Measurements from ENCODE around the gene ATRN.

Gene ATRN

DNA sequence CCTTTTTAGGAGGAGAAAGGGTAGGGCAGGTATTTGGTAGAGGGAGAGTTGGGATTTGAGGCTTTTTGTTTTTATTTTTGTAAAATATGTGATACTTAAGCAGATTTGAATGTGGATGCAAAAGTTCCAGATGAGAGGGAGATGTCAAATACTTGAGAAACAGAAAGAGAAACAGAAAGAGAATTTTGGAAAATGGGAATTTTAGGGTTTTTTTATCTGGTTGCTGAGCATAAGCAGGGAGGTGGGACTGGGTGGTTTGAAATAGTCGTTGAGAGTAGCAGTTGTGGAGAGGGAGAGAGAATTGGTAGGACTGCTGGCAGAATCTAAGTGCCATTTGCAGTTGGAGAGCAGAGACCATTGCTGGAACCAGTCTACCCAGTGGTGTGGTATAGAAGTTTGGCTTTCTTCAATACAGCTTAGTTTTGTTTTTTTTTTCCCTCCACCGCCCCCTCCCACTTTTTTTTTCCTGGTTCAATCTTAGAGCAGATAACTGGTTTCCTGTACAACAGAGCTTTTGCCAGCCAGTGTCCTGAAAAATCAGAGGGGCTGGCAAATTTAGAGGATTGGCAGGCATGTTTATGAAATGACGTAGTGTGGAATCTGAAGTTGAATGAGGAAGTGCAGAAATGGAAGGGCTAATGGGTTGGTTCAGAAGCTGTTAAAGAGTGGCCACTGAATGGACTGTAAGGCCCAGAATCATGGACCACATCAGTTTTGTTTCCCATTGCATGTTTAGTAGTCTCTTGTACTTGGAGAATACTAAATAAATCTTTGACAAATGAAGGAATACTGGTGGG, 68.7 kb downstream of the ATRN start:
- TF ChIP-seq, protein P1, sequence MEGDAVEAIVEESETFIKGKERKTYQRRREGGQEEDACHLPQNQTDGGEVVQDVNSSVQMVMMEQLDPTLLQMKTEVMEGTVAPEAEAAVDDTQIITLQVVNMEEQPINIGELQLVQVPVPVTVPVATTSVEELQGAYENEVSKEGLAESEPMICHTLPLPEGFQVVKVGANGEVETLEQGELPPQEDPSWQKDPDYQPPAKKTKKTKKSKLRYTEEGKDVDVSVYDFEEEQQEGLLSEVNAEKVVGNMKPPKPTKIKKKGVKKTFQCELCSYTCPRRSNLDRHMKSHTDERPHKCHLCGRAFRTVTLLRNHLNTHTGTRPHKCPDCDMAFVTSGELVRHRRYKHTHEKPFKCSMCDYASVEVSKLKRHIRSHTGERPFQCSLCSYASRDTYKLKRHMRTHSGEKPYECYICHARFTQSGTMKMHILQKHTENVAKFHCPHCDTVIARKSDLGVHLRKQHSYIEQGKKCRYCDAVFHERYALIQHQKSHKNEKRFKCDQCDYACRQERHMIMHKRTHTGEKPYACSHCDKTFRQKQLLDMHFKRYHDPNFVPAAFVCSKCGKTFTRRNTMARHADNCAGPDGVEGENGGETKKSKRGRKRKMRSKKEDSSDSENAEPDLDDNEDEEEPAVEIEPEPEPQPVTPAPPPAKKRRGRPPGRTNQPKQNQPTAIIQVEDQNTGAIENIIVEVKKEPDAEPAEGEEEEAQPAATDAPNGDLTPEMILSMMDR (IDR thresholded peaks at IDR 0.05; ENCODE audit: borderline replicate concordance, extremely low read depth, low read length, poor library complexity, severe bottlenecking), result no peak
- no peak for TF ChIP-seq EZH2 (IDR thresholded peaks at IDR 0.05; ENCODE audit: borderline replicate concordance, low read depth, low read length, severe bottlenecking)
- ATAC-seq (ENCODE audit: insufficient read depth, low read depth), result no peak
- H3K9me3 ChIP-seq (ENCODE audit: insufficient read depth, low read length, severe bottlenecking), result no peaks in the 10 kb centered on the region
- no peak overlapping the region for H3K4me3 ChIP-seq (ENCODE audit: low read depth in 1 of 2, low read length in 2 of 2)
- H3K4me2 ChIP-seq (ENCODE audit: insufficient read depth, low read length), result no peak overlapping the region
- no peak overlapping the region for H3K9ac ChIP-seq (ENCODE audit: low read depth, low read length)
- no peak overlapping the region for H3K27ac ChIP-seq (ENCODE audit: low read length)
- DNase-seq, result no peak
- no peak overlapping the region for H2AFZ ChIP-seq (ENCODE audit: low read depth, low read length)
- no peaks in the 10 kb centered on the region for H3K4me1 ChIP-seq (ENCODE audit: insufficient read depth, low read length)
- no peaks in the 10 kb centered on the region for H4K20me1 ChIP-seq (ENCODE audit: insufficient read depth, low read length)
- no peaks in the 10 kb centered on the region for H3K79me2 ChIP-seq (ENCODE audit: insufficient read depth, low read length)
- no peaks in the 10 kb centered on the region for H3K27me3 ChIP-seq (ENCODE audit: insufficient read depth, low read length, poor library complexity)
- no peaks in the 10 kb centered on the region for H3K36me3 ChIP-seq (ENCODE audit: insufficient read depth, low read length)

DNA sequence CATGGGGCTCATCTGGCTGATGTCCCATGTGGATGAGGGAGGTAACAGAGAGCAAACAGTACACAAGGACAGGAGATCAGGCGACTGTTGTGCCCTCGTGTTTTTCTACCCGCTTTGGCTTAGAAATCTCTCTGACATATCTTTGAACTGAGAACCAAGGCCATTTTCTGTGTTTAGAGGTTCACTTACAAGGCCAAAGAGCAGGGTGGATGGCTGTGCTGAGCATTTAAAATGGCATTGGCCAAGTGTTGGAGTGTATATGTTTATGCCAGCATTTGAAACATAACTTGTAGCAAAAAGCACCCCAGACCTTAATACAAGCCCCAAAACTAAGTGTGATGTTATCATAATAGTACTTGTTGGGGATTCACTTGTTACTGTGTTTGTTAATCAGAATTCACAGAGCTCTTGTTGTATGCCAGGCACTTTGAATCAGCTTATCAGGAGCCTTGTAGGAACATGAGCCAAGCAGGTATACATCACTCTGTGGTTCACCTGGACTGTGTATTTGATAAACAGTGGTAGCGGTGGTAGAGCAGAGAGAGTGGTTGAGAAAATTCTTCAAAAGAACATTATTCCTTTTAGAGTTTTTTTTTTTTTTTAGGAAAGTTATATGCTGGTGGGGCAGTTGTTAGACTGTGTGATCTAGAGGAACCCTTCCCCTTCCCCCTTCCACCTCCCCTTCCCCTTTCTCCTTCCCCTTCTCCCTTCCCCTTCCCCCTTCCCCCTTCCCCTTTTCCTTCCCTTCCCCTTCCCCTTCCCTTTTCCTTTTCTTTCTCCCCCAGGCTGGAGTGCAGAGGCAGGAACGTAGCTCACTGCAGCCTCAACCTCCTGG, 71.3 kb downstream of the ATRN start:
- no peak overlapping the region for H3K9ac ChIP-seq (ENCODE audit: low read depth, low read length)
- no peak overlapping the region for H2AFZ ChIP-seq (ENCODE audit: low read depth, low read length)
- ATAC-seq (ENCODE audit: insufficient read depth, low read depth) (no peak), DNase-seq (no peak)
- H3K79me2 ChIP-seq (ENCODE audit: insufficient read depth, low read length), result no peaks in the 10 kb centered on the region
- no peak overlapping the region for H3K27ac ChIP-seq (ENCODE audit: low read length)
- no peaks in the 10 kb centered on the region for H3K9me3 ChIP-seq (ENCODE audit: insufficient read depth, low read length, severe bottlenecking)
- no peak overlapping the region for H3K4me3 ChIP-seq (ENCODE audit: low read depth in 1 of 2, low read length in 2 of 2)
- no peaks in the 10 kb centered on the region for H4K20me1 ChIP-seq (ENCODE audit: insufficient read depth, low read length)
- TF ChIP-seq, protein P1 (IDR thresholded peaks at IDR 0.05; ENCODE audit: borderline replicate concordance, extremely low read depth, low read length, poor library complexity, severe bottlenecking), result no peak
- no peak for TF ChIP-seq EZH2 (IDR thresholded peaks at IDR 0.05; ENCODE audit: borderline replicate concordance, low read depth, low read length, severe bottlenecking)
- H3K36me3 ChIP-seq (ENCODE audit: insufficient read depth, low read length), result no peaks in the 10 kb centered on the region
- H3K4me1 ChIP-seq (ENCODE audit: insufficient read depth, low read length), result no peaks in the 10 kb centered on the region
- H3K4me2 ChIP-seq (ENCODE audit: insufficient read depth, low read length), result no peak overlapping the region
- H3K27me3 ChIP-seq (ENCODE audit: insufficient read depth, low read length, poor library complexity), result no peaks in the 10 kb centered on the region

DNA sequence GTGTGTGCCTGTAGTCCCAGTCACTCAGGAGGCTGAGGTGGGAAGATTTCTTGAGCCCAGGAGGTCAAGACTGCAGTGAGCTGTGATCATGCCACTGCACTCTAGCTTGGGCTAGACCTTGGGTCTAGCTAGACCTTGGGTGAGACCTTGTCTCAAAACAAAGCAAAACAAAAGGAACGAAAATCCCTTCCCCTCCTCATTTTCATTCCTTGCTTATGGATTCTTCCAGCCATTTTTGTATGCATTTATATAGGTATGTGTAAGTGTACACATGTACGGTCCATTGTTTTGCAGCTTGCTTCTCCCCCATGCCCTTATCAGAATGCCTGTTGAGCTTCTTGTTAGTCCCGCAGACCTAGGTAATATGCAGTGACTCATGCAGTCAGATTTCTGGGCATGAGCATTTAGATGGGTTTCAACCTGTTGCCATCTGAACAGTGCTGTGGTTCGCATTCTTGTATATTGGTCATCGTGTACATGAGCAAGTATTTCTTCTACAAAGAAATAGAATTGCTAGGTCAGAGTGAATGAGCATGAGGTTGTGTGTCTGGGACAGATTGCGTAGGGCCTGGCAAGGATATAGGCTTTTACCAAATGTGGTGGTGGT, 73.2 kb downstream of the ATRN start:
- Histone ChIP-seq H3K27ac (ENCODE audit: low read length) (no peak overlapping the region), H3K79me2 (ENCODE audit: insufficient read depth, low read length) (no peaks in the 10 kb centered on the region), H3K36me3 (ENCODE audit: insufficient read depth, low read length) (no peaks in the 10 kb centered on the region), H2AFZ (ENCODE audit: low read depth, low read length) (no peak overlapping the region), H3K9ac (ENCODE audit: low read depth, low read length) (no peak overlapping the region), H3K27me3 (ENCODE audit: insufficient read depth, low read length, poor library complexity) (no peaks in the 10 kb centered on the region), H3K4me1 (ENCODE audit: insufficient read depth, low read length) (no peaks in the 10 kb centered on the region), H4K20me1 (ENCODE audit: insufficient read depth, low read length) (no peaks in the 10 kb centered on the region), H3K4me3 (ENCODE audit: low read depth in 1 of 2, low read length in 2 of 2) (no peak overlapping the region), H3K9me3 (ENCODE audit: insufficient read depth, low read length, severe bottlenecking) (no peaks in the 10 kb centered on the region), H3K4me2 (ENCODE audit: insufficient read depth, low read length) (no peak overlapping the region)
- no peak for DNase-seq
- TF ChIP-seq, protein P1 (IDR thresholded peaks at IDR 0.05; ENCODE audit: borderline replicate concordance, extremely low read depth, low read length, poor library complexity, severe bottlenecking), result no peak
- TF ChIP-seq EZH2 (IDR thresholded peaks at IDR 0.05; ENCODE audit: borderline replicate concordance, low read depth, low read length, severe bottlenecking), result no peak
- ATAC-seq (ENCODE audit: insufficient read depth, low read depth), result no peak
